Activated CD4-positive, CD25-positive, alpha-beta regulatory T cell treated with anti-CD3 and anti-CD28 coated beads, Interleukin-2, amount 50 U/mL, for 16 hours (primary cell): ENCODE data around the gene ALPG.
"Not testable (repeated sequence)": the region's sequence is repeated elsewhere in the genome, so short reads cannot be mapped to it uniquely, and the experiment has no call there.

ENCODE experiments used
- DNase-seq: peaks from one replicate; pipeline ENCODE4 v3.0.0-alpha.2; 2020; ENCODE audit warnings: low read depth, low spot score

ALPG gene

GRCh38 chr2:232396683-232397082, 10.0 kb upstream of the ALPG start:
- no peak for DNase-seq

DNA sequence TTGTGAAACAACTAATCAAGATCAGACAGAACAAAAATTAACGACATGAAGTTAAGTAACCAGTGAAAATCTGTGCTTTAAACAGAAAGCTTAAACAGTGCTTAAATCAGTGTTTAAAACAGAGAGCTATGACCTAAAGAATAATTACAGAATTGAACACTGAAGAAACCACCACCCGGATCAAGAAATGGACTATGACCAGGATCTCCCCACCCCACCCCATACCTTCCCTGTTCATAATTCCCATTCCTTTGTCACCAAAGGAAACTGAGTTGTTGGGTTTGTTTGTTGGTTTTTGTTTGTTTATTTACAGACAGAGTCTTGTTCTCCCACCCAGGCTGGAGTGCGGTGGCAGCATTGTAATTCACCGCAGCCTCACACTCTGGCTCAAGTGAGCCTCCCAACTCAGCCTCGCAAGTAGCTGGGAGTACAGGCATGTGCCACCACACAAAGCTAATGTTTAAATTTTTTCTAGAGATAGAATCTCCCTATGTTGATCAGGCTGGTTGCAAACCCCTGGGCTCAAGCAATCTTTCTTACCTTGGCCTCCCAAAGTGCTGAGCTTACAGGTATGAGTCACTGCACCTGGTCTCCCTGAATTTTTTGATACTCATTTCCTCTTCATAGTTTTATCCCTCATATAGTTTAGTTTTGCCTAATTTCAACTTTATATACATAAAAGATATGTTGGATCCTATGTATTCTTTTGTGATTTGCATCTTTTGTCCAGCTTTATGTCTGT, 8.2 kb upstream of the ALPG start:
- DNase-seq = no peak

GRCh38 chr2:232400256-232401015, 6.2 kb upstream of the ALPG start:
- no peak for DNase-seq

GRCh38 chr2:232402518-232402917, 4.1 kb upstream of the ALPG start:
- no peak for DNase-seq

- DNase-seq = no peak
Observed at GRCh38 chr2:232405943-232406510, 617 bp upstream of the ALPG start.

GRCh38 chr2:232407428-232408150, 945 bp downstream of the ALPG start:
- not testable (repeated sequence) for DNase-seq

GRCh38 chr2:232408269-232408668, 1.6 kb downstream of the ALPG start:
- not testable (repeated sequence) for DNase-seq

- not testable (repeated sequence) for DNase-seq
Observed at GRCh38 chr2:232409617-232410016, 3.0 kb downstream of the ALPG start.

DNA sequence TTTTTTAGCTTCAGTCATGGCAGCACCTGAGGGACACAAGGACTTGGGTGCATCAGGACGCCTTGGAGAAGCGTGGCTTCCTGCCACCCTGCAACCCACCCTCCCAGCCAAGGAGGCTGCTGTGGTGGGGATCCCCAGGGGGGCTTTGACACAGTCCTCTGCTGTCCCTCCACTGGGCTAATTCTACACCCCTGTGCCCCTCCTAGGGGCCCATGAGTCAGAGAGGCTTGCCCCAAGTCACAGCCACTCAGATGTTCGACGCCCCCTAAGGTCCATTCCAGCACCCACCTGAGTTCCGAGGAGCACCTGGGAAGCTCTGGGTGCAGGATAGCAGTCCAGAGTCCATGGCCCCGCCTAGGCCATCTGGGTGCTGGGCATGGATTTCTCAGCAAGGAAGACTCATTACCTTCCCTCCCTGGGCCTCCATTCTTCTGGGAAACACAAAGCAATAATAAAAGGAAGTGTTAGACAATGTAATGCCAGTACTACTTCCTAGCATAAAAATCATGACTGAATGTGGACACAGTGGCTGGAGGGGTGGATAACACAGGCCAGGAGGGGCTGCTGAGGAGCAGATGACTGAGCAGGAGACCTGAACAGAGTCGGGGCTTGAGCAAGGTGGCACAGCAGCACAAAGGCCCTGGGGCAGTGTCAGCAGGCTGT, 3.7 kb downstream of the ALPG start:
- no peak for DNase-seq

GRCh38 chr2:232411901-232412629, 5.4 kb downstream of the ALPG start:
- no peak for DNase-seq

GRCh38 chr2:232412986-232413385, 6.3 kb downstream of the ALPG start:
- no peak for DNase-seq

GRCh38 chr2:232415138-232415690, 8.6 kb downstream of the ALPG start:
- no peak for DNase-seq

GRCh38 chr2:232415736-232416520, 9.3 kb downstream of the ALPG start:
- DNase-seq = no peak

GRCh38 chr2:232416521-232417470, 10.2 kb downstream of the ALPG start:
- no peak for DNase-seq

- DNase-seq = no peak
Observed at GRCh38 chr2:232417489-232417888, 10.8 kb downstream of the ALPG start.

GRCh38 chr2:232418056-232418455, 11.4 kb downstream of the ALPG start:
- DNase-seq = no peak

DNA sequence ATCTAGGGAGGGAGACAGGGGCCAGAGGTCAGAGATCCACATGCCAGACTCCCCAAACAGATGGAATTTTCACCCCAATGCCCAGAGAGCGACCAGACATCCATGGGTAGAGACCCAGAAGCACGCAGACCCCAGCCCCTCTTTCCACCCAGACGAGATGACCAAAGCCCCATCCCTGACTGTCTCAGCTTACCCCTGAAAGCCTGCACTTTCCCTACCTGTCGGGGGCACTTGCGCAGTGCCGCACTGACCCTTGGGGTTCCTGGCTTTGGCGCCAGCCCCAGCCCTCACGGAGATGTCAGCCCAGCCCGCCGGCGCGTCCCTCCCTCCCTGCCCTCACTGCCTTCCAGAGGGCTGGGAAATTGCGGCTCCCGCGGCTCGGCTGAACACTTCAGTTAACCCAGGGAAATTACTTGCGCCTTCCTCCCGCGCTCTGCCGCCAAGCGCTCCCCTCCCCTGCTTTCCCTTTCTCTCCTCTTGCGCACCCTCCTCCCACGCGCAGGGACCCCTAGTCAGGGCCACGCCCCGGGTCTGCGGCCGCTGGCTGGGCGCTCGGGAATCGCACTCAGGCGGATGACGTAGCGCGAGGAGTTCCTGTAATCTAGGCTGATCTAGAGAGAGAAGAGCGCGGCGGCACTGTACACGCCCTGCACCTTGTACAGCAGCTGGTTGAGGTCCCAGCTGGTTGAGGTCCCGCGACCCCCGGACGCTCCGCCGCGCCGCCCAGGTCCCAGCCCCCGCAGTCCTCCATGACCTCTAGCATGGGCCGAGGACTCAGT, 12.0 kb downstream of the ALPG start:
- no peak for DNase-seq
